Endothelial cell of umbilical vein (primary cell): ENCODE measurements around the gene PLPPR2. TPM values are rescaled to one million over a fixed set of nuclear protein-coding genes. Genes with fewer than 3 reads are reported as not detected.

Source experiments
- BruUV-seq: library from RNA; stranded (reverse); fragments of 400-500 nt; replicated peaks from 2 replicates; lab custom pipeline; 2021; lab: Mats Ljungman, UMichigan
- CTCF ChIA-PET: fragments of 300-600, 350-600 bp; sonication (Branson Sonifier 250); formaldehyde crosslinking; loops from one replicate; lab custom pipeline; 2021; ENCODE audit warnings: antibody characterized with exemption, inconsistent platforms; lab: Charles Lee
- POLR2A ChIA-PET: fragments of 300-600, 350-600 bp; sonication (Branson Sonifier 250); formaldehyde crosslinking; loops from one replicate; lab custom pipeline; 2021; ENCODE audit warnings: antibody characterized with exemption, inconsistent platforms; lab: Charles Lee
- DNase-seq: peaks from one replicate; pipeline ENCODE4 v3.0.0-alpha.2; 2011; ENCODE audit warnings: low read depth, low spot score
- FAIRE-seq: peaks from 2 replicates; lab custom pipeline; 2011; peaks lifted over from hg19 to GRCh38; lab: Jason Lieb, UNC
- H2AFZ ChIP-seq: 2 replicates; pipeline ENCODE4 v1.6.0; 2012; ENCODE audit warnings: low read depth, low read length, control low read depth, inconsistent platforms
- H3K27ac ChIP-seq: 2 replicates; pipeline ENCODE4 v1.5.1; 2011; ENCODE audit warnings: low read depth, mild to moderate bottlenecking, control low read depth, low read length, moderate library complexity; ENCODE audit not compliant: insufficient read depth
- H3K27me3 ChIP-seq, 2 experiments: 2 replicates each; pipeline versions ENCODE4 v1.6.0 to v1.6.1; 2011; ENCODE audit warnings: low read length in 2 of 2, mixed read lengths in 1 of 2; ENCODE audit not compliant: control insufficient read depth in 2 of 2, insufficient read depth in 2 of 2
- H3K36me3 ChIP-seq, 2 experiments: 2 replicates in 1 of 2; 3 replicates in 1 of 2; pipeline ENCODE4 v1.5.1; 2011; ENCODE audit warnings: low read length in 2 of 2, mild to moderate bottlenecking in 1 of 2, moderate library complexity in 1 of 2; ENCODE audit not compliant: control insufficient read depth in 2 of 2, insufficient read depth in 2 of 2; ENCODE audit errors: extremely low read depth in 1 of 2
- H3K4me1 ChIP-seq: 3 replicates; pipeline ENCODE4 v1.5.1; 2011; ENCODE audit warnings: mild to moderate bottlenecking, low read length; ENCODE audit not compliant: control insufficient read depth, insufficient read depth; ENCODE audit errors: extremely low read depth
- H3K4me2 ChIP-seq: 2 replicates; pipeline ENCODE4 v1.6.1; 2011; ENCODE audit warnings: low read length, control low read depth, mixed read lengths; ENCODE audit not compliant: insufficient read depth
- H3K4me3 ChIP-seq, 3 experiments: fragments of 200-600 bp in 1 of 3; sonication (generic), shearing (Covaris generic) in 1 of 3; replicated peaks in 1 of 3; 2 replicates each; pipeline ENCODE4 v1.5.1; 2011 to 2016; ENCODE audit warnings: control low read depth in 3 of 3, low read length in 3 of 3, mild to moderate bottlenecking in 2 of 3, inconsistent platforms in 1 of 3, low read depth in 1 of 3, moderate library complexity in 1 of 3; ENCODE audit not compliant: insufficient read depth in 1 of 3
- H3K79me2 ChIP-seq: 2 replicates; pipeline ENCODE4 v1.6.0; 2012; ENCODE audit warnings: low read length, inconsistent platforms; ENCODE audit not compliant: control insufficient read depth, insufficient read depth
- H3K9ac ChIP-seq: replicated peaks from 2 replicates; pipeline ENCODE3; 2011; ENCODE audit warnings: low read length, control low read depth; ENCODE audit not compliant: insufficient read depth; ENCODE audit errors: extremely low read depth
- H3K9me1 ChIP-seq: replicated peaks from 3 replicates; pipeline ENCODE4 v1.6.0; 2011; ENCODE audit warnings: mild to moderate bottlenecking, low read length; ENCODE audit not compliant: control insufficient read depth, insufficient read depth; ENCODE audit errors: extremely low read depth
- H3K9me3 ChIP-seq: replicated peaks from 2 replicates; pipeline ENCODE4 v1.5.1; 2012; ENCODE audit warnings: low read length, inconsistent platforms; ENCODE audit not compliant: control insufficient read depth, insufficient read depth
- H4K20me1 ChIP-seq: replicated peaks from 2 replicates; pipeline ENCODE3; 2011; ENCODE audit warnings: mild to moderate bottlenecking, low read length; ENCODE audit not compliant: control insufficient read depth, insufficient read depth; ENCODE audit errors: extremely low read depth
- CTCF ChIP-seq, 2 donors: IDR thresholded peaks; 1 replicate in 1 of 2; 2 replicates in 1 of 2; pipeline ENCODE4 v1.5.1; 2011; ENCODE audit warnings: low read length in 2 of 2, mild to moderate bottlenecking in 2 of 2, moderate library complexity in 2 of 2, control low read depth in 1 of 2, inconsistent platforms in 1 of 2, low read depth in 1 of 2; ENCODE audit not compliant: insufficient read depth in 1 of 2; ENCODE audit errors: extremely low read depth in 1 of 2
- FOS ChIP-seq: IDR thresholded peaks from 2 replicates; pipeline ENCODE4 v1.6.1; 2011; ENCODE audit warnings: mild to moderate bottlenecking, low read length, moderate library complexity, borderline replicate concordance; ENCODE audit not compliant: insufficient read depth
- GATA2 ChIP-seq: IDR thresholded peaks from 2 replicates; pipeline ENCODE4 v1.7.0; 2011; ENCODE audit warnings: low read depth, mild to moderate bottlenecking, moderate library complexity, mixed read lengths, low read length; ENCODE audit not compliant: insufficient read length, insufficient read depth
- JUN ChIP-seq: IDR thresholded peaks from 2 replicates; pipeline ENCODE4 v1.6.1; 2011; ENCODE audit warnings: borderline replicate concordance, low read depth; ENCODE audit not compliant: insufficient read length, insufficient read depth
- MAX ChIP-seq: IDR thresholded peaks from 2 replicates; pipeline ENCODE4 v1.6.1; 2011; ENCODE audit not compliant: insufficient read depth, insufficient read length
- dilution Hi-C: fragments of 300-500 bp; cut with MboI; formaldehyde crosslinking; loops from one replicate; pipeline ENCODE4 v1.15.0; 2019; ENCODE audit warnings: low sequenced_read_pairs; ENCODE audit not compliant: extremely low pct_ligation_motif_present
- intact Hi-C: fragments of 100-400 bp; cut with micrococcal nuclease; formaldehyde crosslinking; loops from one replicate; pipeline ENCODE4 v1.10.0; 2022
- polyA plus RNA-seq, 4 experiments: library from polyadenylated mRNA; depleted of rRNA in 3 of 4; stranded (reverse) in 3 of 4; unstranded in 1 of 4; fragments of >200 nt; gene quantifications; 2 replicates each; pipeline versions ENCODE4 v1.2.1 to v1.2.3, GENCODE V29; 2011 to 2012; ENCODE audit warnings: missing spikeins in 1 of 4
- total RNA-seq: library from RNA; stranded (reverse); gene quantifications from 2 replicates; pipeline ENCODE4 v1.2.3, GENCODE V29; 2021

The PLPPR2 gene
- total and polyA plus RNA-seq, 2 donors (not counting 3 experiments of a cell fraction or from before 2014, with no cell fraction given): 23.7 to 28.7 TPM

- no TSS peak for BruUV-seq
- H3K79me2 ChIP-seq: no peaks in the 10 kb centered on the region
- H2AFZ ChIP-seq: no peak overlapping the region
- no peaks in the 10 kb centered on the region for H4K20me1 ChIP-seq
- H3K4me1 ChIP-seq: no peaks in the 10 kb centered on the region
- H3K36me3 ChIP-seq: no peaks in the 10 kb centered on the region
- no peak overlapping the region for H3K9ac ChIP-seq
- DNase-seq (no peak), FAIRE-seq (no peak)
- intact Hi-C loops: no loop called here
- TF ChIP-seq FOS (no peak), MAX (no peak), CTCF (IDR thresholded peaks at IDR 0.05; ENCODE audit: extremely low read depth in 1 of 2, insufficient read depth in 1 of 2, low read depth in 1 of 2, low read length in 2 of 2) (no peak), JUN (no peak)
- H3K27me3 ChIP-seq: no peaks in the 10 kb centered on the region
- no peaks in the 10 kb centered on the region for H3K9me1 ChIP-seq
- ChIA-PET CTCF (interaction anchor here (1.0 to 2.2 kb wide), 2 partner anchors 14 to 38 kb away, joined by 3 to 6 read pairs; partner anchors contain the start of genes ODAD3 and PRKCSH), POLR2A (no interaction called here)
- no peak overlapping the region for H3K4me2 ChIP-seq
- dilution Hi-C loops: no loop called here
- no peaks in the 10 kb centered on the region for H3K9me3 ChIP-seq
- H3K27ac ChIP-seq: no peak overlapping the region
- H3K4me3 ChIP-seq: no peak overlapping the region
Measured at GRCh38 chr19:11397089-11397610, 41.9 kb downstream of the PLPPR2 start.

- Histone ChIP-seq H3K9me1 (no peaks in the 10 kb centered on the region), H3K27ac (no peak overlapping the region), H3K27me3 (no peaks in the 10 kb centered on the region), H4K20me1 (no peaks in the 10 kb centered on the region), H3K4me2 (no peak overlapping the region), H3K4me3 (no peak overlapping the region), H3K9ac (no peak overlapping the region), H2AFZ (no peak overlapping the region), H3K36me3 (no peaks in the 10 kb centered on the region), H3K9me3 (no peaks in the 10 kb centered on the region), H3K4me1 (no peaks in the 10 kb centered on the region), H3K79me2 (no peaks in the 10 kb centered on the region)
- FAIRE-seq (no peak), DNase-seq (no peak)
- intact Hi-C loops: no loop called here
- no TSS peak for BruUV-seq
- dilution Hi-C loops: no loop called here
- ChIA-PET POLR2A (no interaction called here), CTCF (no interaction called here)
- TF ChIP-seq CTCF (IDR thresholded peaks at IDR 0.05; ENCODE audit: extremely low read depth in 1 of 2, insufficient read depth in 1 of 2, low read depth in 1 of 2, low read length in 2 of 2): no peak
- no peak for TF ChIP-seq GATA2
- TF ChIP-seq JUN: no peak
Measured at GRCh38 chr19:11399667-11400066, 44.4 kb downstream of the PLPPR2 start.
